ENCODE results near the gene SERPINI1.
A peak's percentile ranks its signal among the peaks of the same experiment; 100 is the strongest.

Gene SERPINI1

GRCh38 chr3:167735233-167736138 is at the start of gene SERPINI1:
TSS of gene SERPINI1 (plus strand) at chr3:167735721. CDS start at chr3:167789129, 53,408 bp downstream.
- DNase-seq: peak; percentile 94

GRCh38 chr3:167691366-167691765 is 44.2 kb upstream of the SERPINI1 start:
- no peak for DNase-seq

- no peak for DNase-seq
Measured at GRCh38 chr3:167694121-167694520, 41.4 kb upstream of the SERPINI1 start.

GRCh38 chr3:167700046-167700445 is 35.5 kb upstream of the SERPINI1 start:
- DNase-seq: no peak

- DNase-seq: no peak
Measured at GRCh38 chr3:167700926-167701325, 34.6 kb upstream of the SERPINI1 start.

GRCh38 chr3:167705840-167706239 is 29.7 kb upstream of the SERPINI1 start:
- peak; percentile 26 for DNase-seq

- no peak for DNase-seq
Measured at GRCh38 chr3:167709690-167710089, 25.8 kb upstream of the SERPINI1 start.

- no peak for DNase-seq
Measured at GRCh38 chr3:167710552-167710951, 25.0 kb upstream of the SERPINI1 start.

GRCh38 chr3:167711439-167711838 is 24.1 kb upstream of the SERPINI1 start:
- no peak for DNase-seq

- DNase-seq: no peak
Measured at GRCh38 chr3:167712445-167712844, 23.1 kb upstream of the SERPINI1 start.

GRCh38 chr3:167714871-167715270 is 20.6 kb upstream of the SERPINI1 start:
- no peak for DNase-seq

GRCh38 chr3:167716920-167717319 is 18.6 kb upstream of the SERPINI1 start:
- DNase-seq: no peak

- no peak for DNase-seq
Measured at GRCh38 chr3:167718582-167718981, 16.9 kb upstream of the SERPINI1 start.

- no peak for DNase-seq
Measured at GRCh38 chr3:167723025-167723512, 12.5 kb upstream of the SERPINI1 start.

- no peak for DNase-seq
Measured at GRCh38 chr3:167723872-167724271, 11.6 kb upstream of the SERPINI1 start.

- peak; percentile 84 for DNase-seq
Measured at GRCh38 chr3:167728176-167728575, 7.3 kb upstream of the SERPINI1 start.

GRCh38 chr3:167728632-167729323 is 6.7 kb upstream of the SERPINI1 start:
- no peak for DNase-seq

- DNase-seq: no peak
Measured at GRCh38 chr3:167729591-167729990, 5.9 kb upstream of the SERPINI1 start.

- DNase-seq: no peak
Measured at GRCh38 chr3:167731393-167731792, 4.1 kb upstream of the SERPINI1 start.

- DNase-seq: no peak
Measured at GRCh38 chr3:167732313-167733065, 3.0 kb upstream of the SERPINI1 start.

- peak; percentile 30 for DNase-seq
Measured at GRCh38 chr3:167733961-167734497, 1.5 kb upstream of the SERPINI1 start.

- DNase-seq: peak; percentile 99
Measured at GRCh38 chr3:167734498-167735232, 856 bp upstream of the SERPINI1 start, which contains the start of gene PDCD10. TSS of gene PDCD10 (minus strand) at chr3:167734892. CDS start at chr3:167720157, 14,735 bp downstream.
